HepG2 (cell line): ENCODE data around the gene ADIPOR2. TPM values are rescaled to one million over a fixed set of nuclear protein-coding genes. Genes with fewer than 3 reads are reported as not detected.

Source experiments
- CBX5 ChIP-seq: sonication (generic); formaldehyde crosslinking; IDR thresholded peaks from 2 replicates; pipeline ENCODE4 v1.4.0; 2020; ENCODE audit warnings: missing genetic modification reagents, borderline replicate concordance
- CCDC6 ChIP-seq: sonication (generic); formaldehyde crosslinking; IDR thresholded peaks from 2 replicates; pipeline ENCODE4 v1.8.1; 2022; ENCODE audit warnings: mild to moderate bottlenecking, missing genetic modification reagents, moderate library complexity
- HNRNPK ChIP-seq: fragments of 200-400 bp; formaldehyde crosslinking; IDR thresholded peaks from 2 replicates; pipeline ENCODE4 v1.6.1; 2018; ENCODE audit warnings: low read length, low read depth, moderate library complexity, mild to moderate bottlenecking; ENCODE audit not compliant: poor library complexity, severe bottlenecking
- MAX ChIP-seq: IDR thresholded peaks from 2 replicates; pipeline ENCODE4 v1.6.1; 2012; ENCODE audit warnings: inconsistent platforms
- MBNL3 ChIP-seq: fragments of 250-450 bp; sonication (Bioruptor Pico); conservative IDR thresholded peaks from 2 replicates; pipeline ENCODE4 v1.8.0; 2022; ENCODE audit warnings: mild to moderate bottlenecking, inconsistent platforms
- NCOA5 ChIP-seq: sonication (generic); formaldehyde crosslinking; IDR thresholded peaks from 2 replicates; pipeline ENCODE4 v1.4.0; 2020; ENCODE audit warnings: missing genetic modification reagents
- PHF8 ChIP-seq: sonication (generic); formaldehyde crosslinking; IDR thresholded peaks from 2 replicates; pipeline ENCODE4 v1.5.0; 2020; ENCODE audit warnings: missing genetic modification reagents
- SNAPC4 ChIP-seq: sonication (generic); formaldehyde crosslinking; IDR thresholded peaks from 2 replicates; pipeline ENCODE4 v1.4.0; 2020; ENCODE audit warnings: mild to moderate bottlenecking, missing genetic modification reagents
- SP2 ChIP-seq: sonication (generic); formaldehyde crosslinking; IDR thresholded peaks from 2 replicates; pipeline ENCODE4 v1.5.1; 2020; ENCODE audit warnings: mild to moderate bottlenecking, missing genetic modification reagents
- ZBTB1 ChIP-seq: sonication (generic); formaldehyde crosslinking; IDR thresholded peaks from 2 replicates; pipeline ENCODE4 v1.4.0; 2020; ENCODE audit warnings: missing genetic modification reagents, borderline replicate concordance
- ZBTB25 ChIP-seq: IDR thresholded peaks from 2 replicates; pipeline ENCODE4 v1.6.1; 2018; ENCODE audit warnings: missing genetic modification reagents
- ZBTB7B ChIP-seq: sonication (generic); formaldehyde crosslinking; IDR thresholded peaks from 2 replicates; pipeline ENCODE4 v1.4.0; 2020; ENCODE audit warnings: missing genetic modification reagents
- ZNF207 ChIP-seq: fragments of 450-650 bp; IDR thresholded peaks from 2 replicates; pipeline ENCODE4 v1.6.1; 2016; ENCODE audit warnings: antibody characterized with exemption, borderline replicate concordance
- ZNF709 ChIP-seq: sonication (generic); formaldehyde crosslinking; IDR thresholded peaks from 2 replicates; pipeline ENCODE4 v1.5.0; 2020; ENCODE audit warnings: mild to moderate bottlenecking, missing genetic modification reagents
- ZNF772 ChIP-seq: sonication (generic); formaldehyde crosslinking; IDR thresholded peaks from 2 replicates; pipeline ENCODE4 v1.5.0; 2020; ENCODE audit warnings: mild to moderate bottlenecking, missing genetic modification reagents
- ZSCAN25 ChIP-seq: sonication (generic); formaldehyde crosslinking; IDR thresholded peaks from 2 replicates; pipeline ENCODE4 v1.8.0; 2022; ENCODE audit warnings: mild to moderate bottlenecking, missing genetic modification reagents
- polyA plus RNA-seq, 8 experiments: library from polyadenylated mRNA; depleted of rRNA in 3 of 8; stranded (reverse) in 7 of 8; unstranded in 1 of 8; fragments of >200 nt; fragmentation: Illumina TruSeq in 4 of 8; extraction: Trizol in 4 of 8; gene quantifications; 2 replicates each; pipeline versions ENCODE4 v1.2.1 to v1.2.3, GENCODE V29; 2011 to 2016; ENCODE audit warnings: low read depth in 4 of 8, missing spikeins in 1 of 8, mixed read lengths in 1 of 8; ENCODE audit not compliant: insufficient read depth in 1 of 8
- total RNA-seq, 5 experiments: library from RNA; depleted of rRNA; stranded (reverse); fragments of >200 nt; fragmentation: Illumina TruSeq; extraction: Trizol; gene quantifications; 2 replicates each; pipeline ENCODE4 v1.2.3, GENCODE V29; 2016; ENCODE audit warnings: low read depth in 1 of 5
- TF ChIP-seq, protein P1 (sequence below): sonication (generic); formaldehyde crosslinking; IDR thresholded peaks from 2 replicates; pipeline ENCODE4 v1.5.1; 2020; ENCODE audit warnings: mild to moderate bottlenecking, missing genetic modification reagents, borderline replicate concordance
- TF ChIP-seq, protein P2 (sequence below): sonication (generic); formaldehyde crosslinking; IDR thresholded peaks from 2 replicates; pipeline ENCODE4 v1.5.0; 2020; ENCODE audit warnings: mild to moderate bottlenecking, missing genetic modification reagents

Gene ADIPOR2
- total and polyA plus RNA-seq, 2 of the 13 experiments (the other 11 are each of a cell fraction or from before 2014, with no cell fraction given) = 35.2 to 52.2 TPM

- TF ChIP-seq MAX (no peak), ZBTB25 (CRISPR knock-in tag) (peak; percentile 87), ZNF772 (CRISPR knock-in tag) (peak; percentile 72; the same call in 1 of the 2 replicates), CBX5 (CRISPR knock-in tag) (0 out of 2 replicates have a peak, but pooled peaks have one; percentile 34), PHF8 (CRISPR knock-in tag) (peak; percentile 4; the same call in 1 of the 2 replicates), HNRNPK (no peak), CCDC6 (CRISPR knock-in tag) (0 out of 2 replicates have a peak, but pooled peaks have one; percentile 41), SNAPC4 (CRISPR knock-in tag) (no peak), MBNL3 (CRISPR knock-in tag) (no peak), ZNF709 (CRISPR knock-in tag) (no peak), ZBTB7B (no peak), ZNF207 (no peak), ZSCAN25 (CRISPR knock-in tag) (peak; percentile 41; the same call in 1 of the 2 replicates), NCOA5 (CRISPR knock-in tag) (no peak), SP2 (CRISPR knock-in tag) (no peak), ZBTB1 (CRISPR knock-in tag) (no peak)
- TF ChIP-seq, protein P1, sequence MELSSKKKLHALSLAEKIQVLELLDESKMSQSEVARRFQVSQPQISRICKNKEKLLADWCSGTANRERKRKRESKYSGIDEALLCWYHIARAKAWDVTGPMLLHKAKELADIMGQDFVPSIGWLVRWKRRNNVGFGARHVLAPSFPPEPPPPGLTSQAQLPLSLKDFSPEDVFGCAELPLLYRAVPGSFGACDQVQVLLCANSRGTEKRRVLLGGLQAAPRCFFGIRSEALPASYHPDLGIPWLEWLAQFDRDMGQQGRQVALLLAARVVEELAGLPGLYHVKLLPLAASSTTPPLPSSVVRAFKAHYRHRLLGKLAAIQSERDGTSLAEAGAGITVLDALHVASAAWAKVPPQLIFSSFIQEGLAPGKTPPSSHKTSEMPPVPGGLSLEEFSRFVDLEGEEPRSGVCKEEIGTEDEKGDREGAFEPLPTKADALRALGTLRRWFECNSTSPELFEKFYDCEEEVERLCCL = peak; percentile 86; the same call in 1 of the 2 replicates
- TF ChIP-seq, protein P2, sequence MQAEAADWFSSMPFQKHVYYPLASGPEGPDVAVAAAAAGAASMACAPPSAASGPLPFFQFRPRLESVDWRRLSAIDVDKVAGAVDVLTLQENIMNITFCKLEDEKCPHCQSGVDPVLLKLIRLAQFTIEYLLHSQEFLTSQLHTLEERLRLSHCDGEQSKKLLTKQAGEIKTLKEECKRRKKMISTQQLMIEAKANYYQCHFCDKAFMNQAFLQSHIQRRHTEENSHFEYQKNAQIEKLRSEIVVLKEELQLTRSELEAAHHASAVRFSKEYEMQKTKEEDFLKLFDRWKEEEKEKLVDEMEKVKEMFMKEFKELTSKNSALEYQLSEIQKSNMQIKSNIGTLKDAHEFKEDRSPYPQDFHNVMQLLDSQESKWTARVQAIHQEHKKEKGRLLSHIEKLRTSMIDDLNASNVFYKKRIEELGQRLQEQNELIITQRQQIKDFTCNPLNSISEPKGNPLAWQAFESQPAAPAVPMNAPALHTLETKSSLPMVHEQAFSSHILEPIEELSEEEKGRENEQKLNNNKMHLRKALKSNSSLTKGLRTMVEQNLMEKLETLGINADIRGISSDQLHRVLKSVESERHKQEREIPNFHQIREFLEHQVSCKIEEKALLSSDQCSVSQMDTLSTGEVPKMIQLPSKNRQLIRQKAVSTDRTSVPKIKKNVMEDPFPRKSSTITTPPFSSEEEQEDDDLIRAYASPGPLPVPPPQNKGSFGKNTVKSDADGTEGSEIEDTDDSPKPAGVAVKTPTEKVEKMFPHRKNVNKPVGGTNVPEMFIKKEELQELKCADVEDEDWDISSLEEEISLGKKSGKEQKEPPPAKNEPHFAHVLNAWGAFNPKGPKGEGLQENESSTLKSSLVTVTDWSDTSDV (CRISPR knock-in tag) = peak; percentile 78
These were observed 140.4 kb downstream of the ADIPOR2 start (continued) for GRCh38 chr12:1830981-1831963.
